ENCODE results near the gene DHX9.

Gene DHX9

DNA sequence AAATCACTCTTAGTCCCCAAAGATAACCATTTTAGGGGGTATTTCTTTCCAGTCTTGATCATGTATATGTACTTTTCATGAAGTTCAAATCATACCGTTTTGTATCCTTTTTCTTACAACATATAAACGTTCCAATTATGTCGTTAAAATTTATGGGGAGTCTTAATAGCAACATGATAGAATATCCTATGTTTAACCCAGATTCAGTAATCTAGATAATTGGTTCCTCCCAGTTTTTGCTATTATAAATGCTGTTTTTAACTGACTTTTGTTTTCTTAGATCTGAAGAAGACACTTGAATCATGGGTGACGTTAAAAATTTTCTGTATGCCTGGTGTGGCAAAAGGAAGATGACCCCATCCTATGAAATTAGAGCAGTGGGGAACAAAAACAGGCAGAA lies 3.1 kb downstream of the DHX9 start:
- no peak for DNase-seq

DNA sequence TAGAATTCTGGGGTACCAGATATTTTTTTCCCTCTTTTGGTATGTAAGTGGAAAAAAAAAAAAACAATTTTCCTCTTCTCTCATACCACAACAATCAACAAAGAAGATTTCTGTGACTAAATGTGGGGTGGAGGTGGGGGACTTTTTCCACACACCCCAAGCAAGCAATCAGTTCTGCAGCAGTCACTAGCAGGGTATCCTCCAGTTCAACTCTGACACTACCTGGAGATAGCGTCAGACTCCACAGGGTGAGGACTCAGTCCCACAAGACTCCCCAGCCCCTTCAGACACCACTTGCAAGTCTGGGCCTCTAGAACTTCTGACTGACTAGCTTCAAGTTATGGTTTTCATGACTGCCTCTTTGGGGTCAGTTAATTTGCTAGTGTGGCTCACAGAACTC lies 6.2 kb downstream of the DHX9 start:
- no peak for DNase-seq

DNA sequence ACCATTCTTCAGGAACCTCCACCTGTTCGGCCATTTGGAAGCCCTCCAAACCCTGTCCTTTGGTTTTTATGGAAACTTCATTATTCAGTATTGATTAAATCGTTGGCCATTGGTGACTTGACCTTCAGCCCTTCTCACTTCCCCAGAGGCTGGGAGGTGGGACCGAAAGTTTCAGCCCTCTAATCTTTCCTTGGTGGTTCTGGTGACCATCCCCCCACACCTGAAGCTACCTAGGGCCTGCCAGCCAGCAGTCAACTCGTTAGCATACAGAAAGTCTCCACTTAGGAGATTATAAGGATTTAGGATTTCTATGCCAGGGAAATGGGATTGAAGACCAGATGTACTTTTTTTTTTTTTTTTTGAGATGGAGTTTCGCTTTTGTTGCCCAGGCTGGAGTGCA lies 6.7 kb downstream of the DHX9 start:
- no peak for DNase-seq

DNA sequence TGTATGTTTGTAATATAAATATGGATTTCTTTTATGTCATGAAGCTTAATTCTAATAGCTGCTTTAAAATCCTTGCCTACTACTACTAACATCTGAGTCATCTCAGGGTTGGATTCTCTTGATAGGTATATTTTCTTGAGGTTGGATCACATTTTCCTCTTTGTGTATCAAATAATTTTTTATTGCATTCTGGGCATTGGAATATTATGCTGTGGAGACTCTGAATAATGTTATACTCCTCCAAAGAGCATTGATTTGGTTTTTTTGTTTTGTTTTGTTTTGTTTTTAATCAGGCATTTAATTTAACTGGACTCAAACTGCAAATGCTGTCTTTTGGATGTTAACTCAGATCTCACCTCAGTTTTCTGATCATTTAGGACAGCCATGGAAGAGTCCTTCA lies 8.0 kb downstream of the DHX9 start:
- no peak for DNase-seq

DNA sequence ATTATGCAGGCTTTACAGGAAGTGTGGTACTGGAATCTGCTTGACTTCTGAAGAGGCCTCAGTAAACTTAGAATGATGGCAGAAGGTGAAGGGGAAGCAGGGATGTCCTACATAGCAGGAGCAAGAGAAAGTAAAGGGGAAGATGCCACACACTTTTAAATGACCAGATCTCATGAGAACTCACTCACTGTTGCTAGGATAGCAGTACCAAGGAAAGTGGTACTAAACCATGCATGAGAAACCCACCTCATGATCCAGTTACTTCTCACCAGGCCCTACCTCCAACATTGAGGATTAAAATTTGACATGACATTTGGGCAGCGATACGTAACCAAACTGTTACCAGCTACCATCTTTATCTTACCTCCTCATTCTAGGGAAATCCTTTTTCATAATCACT lies 9.6 kb downstream of the DHX9 start:
- DNase-seq = no peak

DNA sequence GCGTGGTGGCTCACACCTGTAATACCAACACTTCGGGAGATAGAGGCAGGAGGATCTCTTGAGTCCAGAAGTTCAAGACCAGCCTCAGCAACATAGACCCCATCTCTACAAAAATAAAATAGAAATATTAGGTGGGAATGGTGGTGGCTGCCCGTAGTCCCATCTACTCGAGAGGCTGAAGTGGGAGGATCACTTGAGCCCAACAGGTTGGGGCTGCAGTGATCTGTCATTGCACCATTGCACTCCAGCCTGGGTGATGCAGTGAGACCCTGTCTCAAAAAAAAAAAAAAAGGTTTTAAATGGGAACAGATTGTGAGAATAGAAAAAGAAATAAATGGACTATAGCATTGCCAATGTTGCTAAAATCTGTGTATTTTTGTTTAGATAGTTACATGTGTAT lies 11.2 kb downstream of the DHX9 start:
- DNase-seq = no peak

DNA sequence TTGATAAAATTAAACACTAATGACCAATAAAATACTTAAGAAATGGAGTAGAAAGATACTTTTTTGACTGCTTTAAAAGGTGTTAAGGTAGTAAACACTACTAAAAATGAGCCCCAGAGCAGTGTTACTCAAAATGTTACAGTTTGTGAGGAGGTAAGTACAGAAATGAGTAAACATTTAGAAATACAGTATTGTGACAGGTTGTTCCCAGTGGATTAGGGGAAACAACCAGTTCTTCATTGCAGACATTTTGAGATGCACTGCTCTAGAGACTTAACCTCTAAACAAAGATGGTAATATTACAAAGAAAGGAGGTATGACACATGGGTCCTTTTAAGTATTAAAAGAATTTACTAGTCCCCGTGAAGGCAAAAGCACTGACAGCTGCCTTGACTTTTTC lies 12.7 kb downstream of the DHX9 start:
- DNase-seq = no peak

DNA sequence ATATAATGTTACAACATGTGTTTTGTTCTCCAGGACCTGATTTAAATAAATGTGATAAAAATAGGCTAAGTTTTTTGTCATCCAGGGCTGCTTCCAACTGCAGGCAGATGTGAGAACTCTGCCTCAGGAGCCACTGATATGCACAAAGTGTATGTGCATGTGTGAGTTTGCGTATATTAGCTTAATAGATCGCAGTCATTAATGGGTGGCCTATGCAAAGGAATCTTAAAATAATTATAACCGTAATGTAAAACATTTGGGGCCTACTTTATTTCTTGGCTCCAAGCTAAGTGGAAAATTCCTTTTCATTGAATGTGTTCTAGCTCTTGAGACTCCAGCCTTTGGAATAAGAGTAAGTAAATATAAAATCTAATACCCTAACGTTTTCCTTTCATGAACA lies 16.8 kb downstream of the DHX9 start:
- no peak for DNase-seq

DNA sequence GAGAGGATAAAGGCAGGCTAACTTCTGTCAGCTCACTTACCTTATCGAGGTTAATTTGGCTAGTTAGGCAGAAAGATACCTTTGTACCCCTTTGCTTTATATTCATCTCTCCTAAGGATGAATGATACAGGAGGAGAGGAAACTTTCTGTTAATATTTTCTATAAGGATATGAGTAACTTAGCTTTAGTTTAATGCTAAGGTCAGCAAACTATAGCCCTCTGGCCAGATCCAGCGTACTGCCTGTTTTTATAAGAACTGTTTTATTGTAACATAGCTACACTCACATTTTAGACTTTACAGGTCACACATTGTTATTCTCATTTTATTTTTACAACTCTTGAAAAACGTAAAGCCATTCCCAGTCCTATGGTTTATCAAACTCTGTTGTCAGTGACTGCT lies 18.1 kb downstream of the DHX9 start:
- DNase-seq = no peak

DNA sequence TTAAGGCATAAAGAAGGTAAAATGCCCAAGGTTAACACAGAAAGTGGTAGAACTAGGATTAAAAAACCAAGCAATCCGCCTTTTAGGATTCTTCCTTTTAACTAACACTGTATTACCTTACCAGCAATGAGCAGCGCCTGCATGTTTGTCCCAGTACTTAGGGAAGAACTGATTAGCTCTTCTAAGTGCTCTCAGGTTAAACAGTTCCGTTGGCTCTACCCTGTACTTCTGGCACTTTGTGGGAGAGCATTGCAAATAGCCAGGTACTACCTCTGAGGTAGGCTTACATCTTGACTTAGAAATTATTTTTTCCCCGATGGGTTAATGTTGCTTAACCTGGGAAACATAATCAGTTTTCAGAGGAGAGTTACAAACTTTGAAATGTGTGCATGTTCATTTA lies 21.5 kb downstream of the DHX9 start:
- DNase-seq = no peak

DNA sequence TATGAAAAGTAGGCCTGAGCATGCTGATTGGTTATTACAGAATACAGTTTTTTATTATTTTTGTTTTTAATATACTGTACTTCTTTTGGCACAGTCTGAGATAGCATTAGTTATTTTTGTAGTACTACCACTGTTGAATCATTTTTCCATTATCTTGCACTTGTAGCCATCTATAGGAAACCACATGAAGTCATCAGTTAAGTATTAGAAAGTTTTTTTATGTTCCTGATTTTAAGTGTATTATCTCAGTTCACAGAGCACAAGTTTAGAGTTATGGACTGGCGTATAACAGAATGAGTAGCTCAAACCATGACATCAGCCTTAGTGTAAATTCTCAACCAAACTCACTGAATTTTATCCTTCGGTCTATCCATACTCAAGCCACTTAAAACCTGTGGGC lies 22.8 kb downstream of the DHX9 start:
- DNase-seq = no peak

DNA sequence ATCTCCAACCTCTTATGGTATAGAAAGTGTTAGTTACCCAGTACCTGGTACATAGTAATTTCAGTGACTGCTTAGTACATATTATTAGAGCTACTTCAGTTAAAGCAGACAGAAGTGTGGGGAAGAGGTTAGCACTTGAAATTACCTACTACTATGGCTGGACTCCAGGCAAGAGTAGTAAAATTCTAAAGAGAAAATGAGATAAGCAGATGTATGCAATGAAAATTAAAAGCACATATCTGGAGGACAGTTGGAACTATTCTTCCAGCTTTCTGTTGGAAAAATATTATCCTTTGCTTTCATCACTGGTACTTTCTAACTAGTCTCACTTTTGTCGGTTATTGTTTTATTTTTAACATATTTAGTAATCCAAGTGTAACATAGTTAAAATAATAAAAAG lies 23.7 kb downstream of the DHX9 start:
- DNase-seq = no peak

DNA sequence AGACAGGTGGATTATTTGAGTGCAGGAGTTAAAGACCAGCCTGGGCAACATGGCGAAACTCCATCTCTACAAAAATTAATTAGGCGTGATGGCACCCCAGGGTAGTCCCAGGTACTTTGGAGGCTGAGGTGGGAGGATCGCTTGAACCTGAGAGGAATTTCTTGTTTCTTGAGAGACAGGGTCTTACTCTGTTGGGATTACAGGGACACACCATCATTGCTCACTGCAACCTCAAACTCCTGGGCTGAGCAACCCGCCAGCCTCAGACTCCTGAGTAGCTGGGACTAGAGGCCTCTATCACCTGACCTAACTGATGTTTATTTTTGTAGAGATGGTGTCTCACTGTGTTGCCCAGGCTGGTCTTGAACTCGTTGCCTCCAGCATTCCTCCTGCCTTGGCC lies 24.8 kb downstream of the DHX9 start:
- DNase-seq = no peak

DNA sequence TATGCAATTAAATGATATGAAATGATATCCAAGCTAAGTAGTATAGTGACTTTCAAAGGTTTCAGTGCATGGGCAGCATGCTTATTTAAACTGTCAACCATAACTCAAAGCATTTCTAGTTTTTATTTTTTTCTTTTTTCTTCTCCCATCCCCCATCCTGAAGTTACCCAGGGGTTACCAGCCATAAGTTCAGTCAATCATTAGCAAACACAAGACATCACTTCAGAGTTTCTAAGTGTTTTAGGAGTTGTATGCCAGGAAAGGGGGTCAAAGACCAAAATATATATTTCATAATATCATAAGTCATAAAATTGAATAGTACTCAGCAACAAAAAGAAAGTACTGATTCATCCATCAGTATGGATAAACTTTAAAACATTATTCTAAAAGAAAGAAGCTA lies 28.7 kb downstream of the DHX9 start:
- DNase-seq = no peak

DNA sequence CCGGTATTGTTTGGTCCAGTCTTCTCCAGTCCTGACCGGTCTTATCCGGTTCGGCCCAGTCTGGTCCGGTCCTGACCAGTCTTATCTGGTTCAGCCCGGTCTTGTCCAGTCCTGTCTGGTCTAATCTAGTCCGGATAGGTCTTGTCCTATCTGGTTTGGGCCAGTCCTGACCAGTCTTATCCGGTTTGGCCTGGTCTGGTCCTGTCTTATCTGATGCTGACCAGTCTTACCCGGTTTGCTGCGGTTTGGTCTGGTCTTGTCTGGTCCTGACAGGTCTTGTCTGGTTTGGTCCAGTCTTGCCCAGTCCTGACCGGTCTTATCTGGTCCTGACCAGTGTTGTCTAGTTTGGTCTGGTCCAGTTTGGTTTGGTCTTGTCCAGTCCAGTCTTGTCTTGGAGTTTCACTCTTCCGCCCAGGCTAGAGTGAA lies 30.1 kb downstream of the DHX9 start:
- DNase-seq = no peak

DNA sequence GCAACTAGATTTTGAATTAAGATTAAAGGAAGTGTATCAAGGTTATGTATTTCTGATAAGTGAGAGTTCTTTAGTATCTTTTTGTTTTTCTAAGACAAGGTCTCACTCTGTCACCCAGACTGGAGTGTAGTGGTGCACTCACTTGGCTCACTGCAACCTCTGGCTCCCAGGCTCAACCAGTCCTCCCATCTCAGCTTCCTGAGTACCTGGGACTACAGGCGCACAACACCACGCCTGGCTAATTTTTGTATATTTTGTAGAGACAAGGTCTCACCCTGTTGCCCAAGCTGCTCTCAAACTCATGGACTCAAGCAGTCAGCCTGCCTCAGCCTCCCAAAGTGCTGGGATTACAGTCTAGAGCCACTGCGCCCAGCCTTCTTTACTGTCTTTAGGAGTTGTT lies 33.7 kb downstream of the DHX9 start:
- DNase-seq = no peak

DNA sequence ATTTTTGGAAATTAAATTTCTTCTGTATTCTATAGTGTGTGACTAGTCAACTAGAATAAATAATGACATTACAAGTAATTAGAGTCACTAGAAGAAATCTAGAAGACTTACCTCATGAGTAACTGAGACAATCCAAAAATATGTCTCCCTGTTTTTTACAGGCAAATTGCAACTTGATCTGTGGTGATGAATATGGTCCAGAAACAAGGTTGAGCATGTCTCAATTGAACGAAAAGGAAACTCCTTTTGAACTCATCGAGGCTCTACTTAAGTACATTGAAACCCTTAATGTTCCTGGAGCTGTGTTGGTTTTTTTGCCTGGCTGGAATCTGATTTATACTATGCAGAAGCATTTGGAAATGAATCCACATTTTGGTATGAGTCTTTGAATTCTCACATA lies 36.7 kb downstream of the DHX9 start:
- no peak for DNase-seq

DNA sequence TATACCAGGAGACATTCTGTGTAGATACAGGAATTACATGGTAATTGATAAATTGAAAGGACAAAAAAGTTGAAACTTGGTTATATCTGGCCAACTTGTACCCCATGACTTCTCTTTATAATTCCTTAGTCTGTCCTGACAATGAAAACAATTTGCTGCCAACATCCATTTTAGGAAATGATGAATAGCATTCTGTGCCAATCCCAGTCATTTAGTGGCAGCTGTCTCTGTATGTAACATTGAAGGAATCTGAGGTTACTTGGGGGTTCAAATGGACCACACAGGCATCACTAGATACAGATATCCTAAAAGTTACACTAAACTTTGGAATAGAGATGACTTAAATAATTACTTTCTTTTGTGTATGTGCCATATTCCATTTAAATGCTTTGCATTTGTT lies 38.2 kb downstream of the DHX9 start:
- DNase-seq = no peak

DNA sequence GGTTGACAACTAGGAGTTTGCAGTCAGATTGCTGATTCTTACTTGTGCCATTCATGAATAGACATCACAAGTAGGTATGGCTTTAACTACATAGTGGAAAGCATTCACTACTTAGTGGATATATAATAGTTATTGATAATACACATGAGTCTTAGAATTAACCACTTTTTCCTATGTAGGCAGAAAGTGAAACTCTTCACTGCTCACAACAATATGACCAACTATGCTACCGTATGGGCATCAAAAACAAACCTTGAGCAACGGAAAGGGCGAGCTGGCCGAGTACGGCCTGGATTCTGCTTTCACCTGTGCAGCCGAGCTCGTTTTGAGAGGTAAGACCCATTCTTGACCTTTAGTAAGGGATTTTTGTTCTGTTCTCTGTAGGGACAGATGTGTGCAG lies 38.7 kb downstream of the DHX9 start:
- DNase-seq = no peak

DNA sequence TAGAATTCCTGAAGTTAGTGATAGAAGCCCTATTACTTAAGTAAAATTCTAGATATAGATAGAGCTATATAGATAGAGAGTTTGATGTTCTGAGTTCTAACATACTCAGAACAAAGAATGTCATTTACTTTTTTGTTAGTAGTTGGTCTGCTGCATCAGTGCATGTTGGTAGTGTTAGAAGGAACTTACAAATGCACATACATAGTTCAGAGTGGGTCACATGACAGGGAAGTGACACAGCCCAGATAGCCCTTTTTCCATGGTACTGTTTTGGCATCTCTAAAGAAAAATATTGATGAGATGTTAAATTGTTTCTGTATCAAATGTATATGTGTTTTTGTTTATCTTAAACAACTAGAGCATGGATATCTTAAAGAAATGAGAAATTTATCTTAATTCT lies 45.7 kb downstream of the DHX9 start:
- DNase-seq = no peak

DNA sequence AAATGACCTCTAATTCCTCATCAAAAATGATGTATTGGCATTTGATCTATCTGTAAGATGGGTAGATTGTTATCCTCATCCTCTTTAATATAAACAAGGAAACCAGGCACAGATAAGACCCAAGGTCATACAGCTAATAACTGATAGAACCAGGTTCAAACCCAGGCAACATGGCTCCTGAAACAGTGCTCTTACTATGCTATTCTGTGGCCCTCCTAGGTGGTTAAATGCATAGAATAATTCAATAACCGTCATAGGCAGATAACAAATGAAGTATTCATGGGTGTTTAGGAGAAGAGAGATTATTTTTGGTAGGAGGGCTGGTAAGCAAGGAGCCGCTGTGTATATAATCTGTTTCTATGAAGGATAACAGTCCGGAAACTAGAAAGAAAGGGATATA lies 46.4 kb downstream of the DHX9 start:
- DNase-seq = no peak

DNA sequence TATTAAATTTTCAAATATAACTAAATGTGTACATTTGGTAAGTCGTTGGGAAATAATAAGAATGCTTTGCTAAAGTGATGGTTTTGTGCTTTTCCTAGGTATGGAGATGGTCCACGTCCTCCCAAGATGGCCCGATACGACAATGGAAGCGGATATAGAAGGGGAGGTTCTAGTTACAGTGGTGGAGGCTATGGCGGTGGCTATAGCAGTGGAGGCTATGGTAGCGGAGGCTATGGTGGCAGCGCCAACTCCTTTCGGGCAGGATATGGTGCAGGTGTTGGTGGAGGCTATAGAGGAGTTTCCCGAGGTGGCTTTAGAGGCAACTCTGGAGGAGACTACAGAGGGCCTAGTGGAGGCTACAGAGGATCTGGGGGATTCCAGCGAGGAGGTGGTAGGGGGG lies 47.8 kb downstream of the DHX9 start:
- no peak for DNase-seq

DNA sequence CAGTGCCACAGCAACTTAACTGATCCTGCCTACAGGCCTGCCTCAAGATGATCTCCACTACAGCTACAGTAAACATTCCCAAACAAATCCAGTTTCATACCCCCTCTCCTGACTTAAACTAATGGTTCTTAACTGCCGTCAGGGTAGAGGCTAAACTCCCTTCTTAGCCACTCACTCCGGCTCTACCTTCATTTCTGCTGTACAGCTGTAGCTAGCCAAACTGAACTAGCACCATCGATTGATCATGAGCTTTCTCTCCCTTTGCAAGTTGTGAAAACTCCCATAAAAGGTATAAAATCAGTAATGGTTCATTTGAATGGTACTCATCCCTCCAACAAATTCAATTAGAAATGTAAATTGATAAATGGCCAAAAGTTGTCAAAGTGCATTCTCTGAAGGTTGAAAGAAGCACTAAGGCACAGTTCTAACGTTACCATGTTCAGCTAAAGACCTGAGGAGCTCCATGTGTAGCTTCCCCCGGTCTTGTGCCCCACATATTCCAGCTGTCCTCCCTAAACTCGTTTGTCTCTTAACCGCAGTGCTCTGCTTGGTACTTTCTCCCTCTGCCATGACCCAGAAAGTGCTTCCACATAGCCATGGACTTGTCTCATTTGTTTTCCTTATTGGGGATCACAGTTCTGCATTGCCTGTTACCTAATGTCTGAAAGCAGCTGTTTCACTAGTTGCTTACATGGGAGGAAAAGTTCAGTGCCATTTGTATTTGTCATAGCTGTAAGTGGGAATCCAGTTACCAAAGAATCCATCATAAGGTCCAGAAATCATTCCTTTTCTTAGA lies 49.8 kb downstream of the DHX9 start:
- DNase-seq = no peak

DNA sequence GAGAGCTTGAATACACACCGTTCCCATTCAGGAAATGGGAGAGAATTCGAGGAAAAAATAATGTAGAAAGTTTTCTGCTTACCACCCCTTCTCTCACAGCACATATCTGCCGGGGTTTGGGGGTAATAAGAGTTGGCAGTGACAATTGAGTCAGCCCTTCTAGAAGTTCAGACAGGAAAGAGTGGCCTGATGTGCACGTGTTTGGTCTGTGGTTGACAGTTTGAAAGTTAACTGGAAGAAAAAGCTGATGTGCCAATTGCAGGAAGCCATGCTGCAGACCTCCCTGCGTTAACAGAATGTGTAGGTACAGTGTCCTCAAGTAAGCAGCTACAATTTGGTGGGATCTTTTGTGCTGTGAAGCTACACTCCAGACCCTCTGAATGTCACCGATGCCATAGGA lies 50.9 kb downstream of the DHX9 start:
- DNase-seq = no peak

DNA sequence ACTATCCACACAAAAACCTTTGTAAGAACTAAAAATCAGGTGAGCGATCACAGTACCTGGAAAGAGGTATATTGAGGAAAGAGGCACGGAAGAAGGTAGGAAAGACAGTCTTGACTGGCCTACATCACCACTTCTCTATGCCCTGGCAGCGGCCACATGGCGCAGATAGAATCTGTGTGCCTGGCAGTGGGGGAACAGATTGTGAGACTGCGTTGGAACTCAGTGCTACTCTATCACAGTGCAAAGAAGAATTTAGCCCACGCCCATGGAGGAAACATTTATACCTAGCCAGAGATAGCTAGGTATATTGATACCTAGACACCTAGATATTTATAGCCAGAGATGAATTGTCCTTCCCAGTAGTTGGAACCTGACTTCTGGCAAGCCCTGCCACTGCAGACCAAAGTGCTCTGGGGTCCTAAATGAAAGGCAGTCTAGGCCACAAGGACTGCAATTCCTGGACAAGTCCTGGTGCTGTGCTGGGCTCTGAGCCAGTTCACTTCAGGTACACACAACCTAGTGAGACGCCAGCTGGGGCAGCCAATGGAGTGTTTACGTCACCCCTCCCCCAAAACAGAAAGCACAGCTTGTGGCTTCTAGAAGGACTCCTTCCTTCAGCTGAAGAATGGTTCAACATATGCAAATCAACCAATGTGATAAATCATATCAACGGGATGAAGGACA lies 51.9 kb downstream of the DHX9 start:
- no peak for DNase-seq

Data from right forelimb (tissue), 1 donor.